ENCODE measurements around the gene OR2V2.
"Not testable (repeated sequence)": the region's sequence is repeated elsewhere in the genome, so short reads cannot be mapped to it uniquely, and the experiment has no call there.

Gene OR2V2

GRCh38 chr5:181146927-181147636, at the start of gene OR2V2:
OR2V2 (plus strand) TSS chr5:181147586; CDS start chr5:181154943, 7,357 bp downstream.
- H3K27ac ChIP-seq; H3K4me3 ChIP-seq; DNase-seq (ENCODE audit: low spot score): not testable (repeated sequence)

DNA sequence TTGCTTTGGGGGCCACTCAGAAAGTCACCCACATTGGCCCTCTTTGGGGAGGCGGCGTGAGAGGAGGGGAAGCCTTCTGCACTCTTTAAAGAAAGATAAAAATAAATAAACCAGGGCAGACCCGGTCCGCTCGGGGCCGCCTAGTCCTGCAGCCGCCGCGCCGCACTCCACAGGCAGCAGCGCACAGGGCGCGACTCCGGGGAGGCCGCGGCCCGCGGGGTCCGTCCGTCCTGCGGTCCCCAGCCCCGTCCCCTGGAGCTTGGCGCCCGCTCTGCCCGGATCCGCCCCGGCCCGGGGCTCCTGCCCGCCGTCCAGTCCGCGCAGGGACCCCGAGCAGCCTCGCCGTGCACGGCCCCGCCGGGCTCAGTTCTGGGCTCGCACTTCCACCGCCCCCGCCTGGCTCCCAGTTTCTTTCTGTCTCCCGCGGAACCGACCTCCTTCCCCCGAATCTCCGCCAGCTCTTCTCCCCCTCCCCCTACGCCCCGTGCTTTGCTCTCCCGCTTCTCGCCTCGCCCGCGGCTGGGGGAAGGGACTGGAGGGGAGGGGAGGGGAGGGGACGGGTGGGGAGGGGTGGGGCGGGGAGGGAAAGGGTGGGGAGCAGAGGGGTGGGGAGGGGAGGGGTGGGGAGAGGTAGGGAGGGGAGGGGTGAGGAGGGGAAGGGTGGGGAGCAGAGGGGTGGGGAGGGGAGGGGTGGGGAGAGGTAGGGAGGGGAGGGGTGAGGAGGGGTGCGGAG, 49.5 kb upstream of the OR2V2 start:
- not testable (repeated sequence) for H3K4me3 ChIP-seq; DNase-seq (ENCODE audit: low spot score); H3K27ac ChIP-seq

GRCh38 chr5:181098762-181099601, 48.4 kb upstream of the OR2V2 start:
- no peak overlapping the region for H3K4me3 ChIP-seq
- TF ChIP-seq CTCF (IDR thresholded peaks at IDR 0.05) = no peak
- no peak for DNase-seq (ENCODE audit: low spot score)
- no peak overlapping the region for H3K27ac ChIP-seq

GRCh38 chr5:181099602-181100086, 47.7 kb upstream of the OR2V2 start:
- Histone ChIP-seq H3K4me3 (no peak overlapping the region), H3K27ac (no peak overlapping the region)
- DNase-seq (ENCODE audit: low spot score) = no peak
- TF ChIP-seq CTCF (IDR thresholded peaks at IDR 0.05) = no peak

GRCh38 chr5:181100121-181100875, 47.1 kb upstream of the OR2V2 start:
- Histone ChIP-seq H3K27ac (no peak overlapping the region), H3K4me3 (peak overlapping the region; percentile 61)
- no peak for TF ChIP-seq CTCF (IDR thresholded peaks at IDR 0.05)
- no peak for DNase-seq (ENCODE audit: low spot score)

DNA sequence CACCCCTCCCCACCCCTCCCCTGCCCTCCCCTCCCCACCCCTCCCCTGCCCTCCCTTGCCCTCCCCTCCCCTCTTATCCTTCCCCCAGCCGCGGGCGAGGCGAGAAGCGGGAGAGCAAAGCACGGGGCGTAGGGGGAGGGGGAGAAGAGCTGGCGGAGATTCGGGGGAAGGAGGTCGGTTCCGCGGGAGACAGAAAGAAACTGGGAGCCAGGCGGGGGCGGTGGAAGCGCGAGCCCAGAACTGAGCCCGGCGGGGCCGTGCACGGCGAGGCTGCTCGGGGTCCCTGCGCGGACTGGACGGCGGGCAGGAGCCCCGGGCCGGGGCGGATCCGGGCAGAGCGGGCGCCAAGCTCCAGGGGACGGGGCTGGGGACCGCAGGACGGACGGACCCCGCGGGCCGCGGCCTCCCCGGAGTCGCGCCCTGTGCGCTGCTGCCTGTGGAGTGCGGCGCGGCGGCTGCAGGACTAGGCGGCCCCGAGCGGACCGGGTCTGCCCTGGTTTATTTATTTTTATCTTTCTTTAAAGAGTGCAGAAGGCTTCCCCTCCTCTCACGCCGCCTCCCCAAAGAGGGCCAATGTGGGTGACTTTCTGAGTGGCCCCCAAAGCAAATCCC, 46.2 kb upstream of the OR2V2 start:
- not testable (repeated sequence) for DNase-seq (ENCODE audit: low spot score); H3K27ac ChIP-seq
- H3K4me3 ChIP-seq = peak overlapping the region; percentile 47

GRCh38 chr5:181101930-181102674, 45.3 kb upstream of the OR2V2 start:
- not testable (repeated sequence) for H3K4me3 ChIP-seq; DNase-seq (ENCODE audit: low spot score); H3K27ac ChIP-seq

DNA sequence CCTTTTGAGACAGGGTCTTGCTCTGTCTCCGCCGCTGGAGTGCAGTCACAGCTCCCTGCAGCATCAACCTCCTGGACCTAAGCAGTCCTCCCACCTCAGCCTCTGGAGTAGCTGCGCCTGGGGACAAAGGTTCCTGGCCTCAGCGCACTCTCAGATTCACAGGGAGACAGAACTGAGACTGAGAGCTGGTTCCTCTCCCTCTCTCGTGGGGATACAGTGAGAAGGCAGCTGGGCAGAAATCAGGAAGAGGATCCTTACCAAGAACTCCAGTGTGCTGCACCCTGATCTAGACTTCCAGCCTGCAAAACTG, 43.2 kb upstream of the OR2V2 start:
- H3K27ac ChIP-seq, H3K4me3 ChIP-seq: not testable (repeated sequence)
- DNase-seq (ENCODE audit: low spot score) = peak; percentile 64

DNA sequence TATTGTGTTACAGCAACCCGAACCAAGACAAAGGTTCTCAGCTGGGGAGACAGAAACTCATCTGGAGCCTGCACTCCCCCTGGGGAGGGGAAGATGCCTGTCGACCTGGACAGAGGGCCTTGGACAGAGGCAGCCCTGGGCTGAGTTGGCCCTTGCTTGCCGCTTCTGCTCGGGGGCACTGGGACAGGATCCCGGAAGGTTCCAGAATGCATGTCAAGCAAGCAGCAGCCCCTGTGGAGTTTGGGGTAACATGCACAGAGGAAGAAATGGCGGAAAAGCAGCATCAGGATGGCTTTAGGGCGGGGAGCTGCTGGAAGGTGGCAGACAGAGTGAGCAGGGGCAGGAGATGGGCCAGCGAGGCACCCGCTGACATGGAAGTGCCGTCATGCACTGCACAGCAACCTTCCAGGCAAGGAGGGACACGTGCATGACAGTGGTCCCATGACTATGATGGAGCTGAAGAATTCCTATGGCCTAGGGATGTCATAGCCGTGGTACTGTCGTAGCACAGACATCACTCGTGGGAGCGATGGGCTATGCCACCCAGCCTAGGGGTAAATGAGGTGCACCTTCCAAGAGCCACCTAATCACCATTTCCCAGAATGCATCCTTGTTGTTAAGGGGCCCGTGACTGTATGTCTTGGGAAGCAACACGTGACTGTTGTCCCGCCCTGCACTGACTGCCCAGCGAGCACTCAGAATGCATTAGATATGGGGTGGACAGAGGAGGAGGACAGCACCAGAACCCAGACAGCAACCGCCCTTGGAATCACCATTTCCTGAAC, 42.6 kb upstream of the OR2V2 start:
- H3K4me3 ChIP-seq; DNase-seq (ENCODE audit: low spot score); H3K27ac ChIP-seq: not testable (repeated sequence)
